NCI-H1930 (cell line): ENCODE results near the gene LRRFIP2.
"Not testable (repeated sequence)": the region's sequence is repeated elsewhere in the genome, so short reads cannot be mapped to it uniquely, and the experiment has no call there.

Experiments used
- DNase-seq, 2 experiments: peaks; one replicate each; lab custom pipeline; 2025; lab: John Stamatoyannopoulos, UW

Gene LRRFIP2

GRCh38 chr3:37174532-37175126 is at the start of gene LRRFIP2:
LRRFIP2 (minus strand) TSS chr3:37174582; CDS start chr3:37148983, 25,599 bp downstream.
- no peak for DNase-seq

GRCh38 chr3:37223576-37223975 is 49.2 kb upstream of the LRRFIP2 start:
- DNase-seq = no peak

DNA sequence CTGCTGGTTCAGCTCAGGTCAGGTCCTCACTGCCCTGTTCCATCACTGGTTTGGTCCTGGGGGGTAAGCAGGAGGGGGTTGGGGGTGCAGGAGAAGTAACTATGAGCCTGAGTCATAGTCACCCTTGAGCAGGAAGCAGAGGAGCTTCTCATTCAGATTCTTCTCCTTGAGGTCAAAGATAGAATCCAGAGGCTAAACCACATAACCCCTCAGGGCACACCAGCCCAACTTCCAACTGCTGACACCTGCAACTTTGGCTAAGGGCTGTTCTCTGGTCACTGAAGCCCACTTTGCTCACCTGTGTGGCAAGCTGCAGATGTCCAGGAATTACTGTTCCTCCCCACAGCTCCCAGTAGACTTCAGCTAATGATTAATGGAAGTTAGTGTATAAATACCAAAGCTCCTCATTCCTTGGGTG is 48.8 kb upstream of the LRRFIP2 start:
- DNase-seq = no peak

GRCh38 chr3:37222542-37222941 is 48.2 kb upstream of the LRRFIP2 start:
- not testable (repeated sequence) for DNase-seq

GRCh38 chr3:37221407-37221806 is 47.0 kb upstream of the LRRFIP2 start:
- no peak for DNase-seq

DNA sequence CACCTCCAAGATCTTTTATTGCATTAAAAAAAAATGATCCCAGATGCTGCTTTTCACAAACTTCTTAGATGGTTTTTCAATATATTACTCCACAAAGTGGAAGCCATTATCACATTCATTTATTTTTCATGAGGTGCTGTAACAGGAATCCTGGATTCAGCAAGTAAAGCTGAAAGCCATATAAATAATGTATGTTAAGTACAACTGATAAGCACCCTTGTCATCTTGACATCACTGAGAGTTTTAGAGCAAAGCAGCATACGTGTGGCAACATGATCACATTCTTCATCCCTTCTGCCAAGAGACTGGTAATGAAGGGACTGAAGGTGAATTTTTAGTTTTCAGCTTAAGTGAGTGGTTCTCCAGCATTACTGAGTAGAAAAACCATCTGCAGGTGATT is 44.9 kb upstream of the LRRFIP2 start:
- no peak for DNase-seq

DNA sequence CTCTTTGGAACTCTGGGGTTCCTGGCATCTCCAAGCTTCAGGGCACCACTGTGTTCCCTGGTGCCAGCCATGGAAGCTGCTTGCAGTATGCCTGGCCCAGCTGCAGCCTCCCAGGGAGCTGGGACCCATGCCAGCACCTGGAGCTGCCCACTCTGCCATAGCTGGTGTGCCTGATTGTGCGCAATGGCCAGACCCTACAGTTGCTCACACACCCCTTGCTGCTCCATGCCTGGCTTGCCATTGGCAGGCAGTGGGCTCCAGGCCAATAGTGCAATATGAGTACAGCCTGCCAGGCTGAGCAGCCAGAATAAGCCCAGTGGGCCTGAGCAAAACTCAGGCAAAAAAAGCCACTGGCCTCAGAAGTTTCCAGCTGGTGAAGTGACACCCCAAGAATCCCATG is 43.8 kb upstream of the LRRFIP2 start:
- no peak for DNase-seq

DNA sequence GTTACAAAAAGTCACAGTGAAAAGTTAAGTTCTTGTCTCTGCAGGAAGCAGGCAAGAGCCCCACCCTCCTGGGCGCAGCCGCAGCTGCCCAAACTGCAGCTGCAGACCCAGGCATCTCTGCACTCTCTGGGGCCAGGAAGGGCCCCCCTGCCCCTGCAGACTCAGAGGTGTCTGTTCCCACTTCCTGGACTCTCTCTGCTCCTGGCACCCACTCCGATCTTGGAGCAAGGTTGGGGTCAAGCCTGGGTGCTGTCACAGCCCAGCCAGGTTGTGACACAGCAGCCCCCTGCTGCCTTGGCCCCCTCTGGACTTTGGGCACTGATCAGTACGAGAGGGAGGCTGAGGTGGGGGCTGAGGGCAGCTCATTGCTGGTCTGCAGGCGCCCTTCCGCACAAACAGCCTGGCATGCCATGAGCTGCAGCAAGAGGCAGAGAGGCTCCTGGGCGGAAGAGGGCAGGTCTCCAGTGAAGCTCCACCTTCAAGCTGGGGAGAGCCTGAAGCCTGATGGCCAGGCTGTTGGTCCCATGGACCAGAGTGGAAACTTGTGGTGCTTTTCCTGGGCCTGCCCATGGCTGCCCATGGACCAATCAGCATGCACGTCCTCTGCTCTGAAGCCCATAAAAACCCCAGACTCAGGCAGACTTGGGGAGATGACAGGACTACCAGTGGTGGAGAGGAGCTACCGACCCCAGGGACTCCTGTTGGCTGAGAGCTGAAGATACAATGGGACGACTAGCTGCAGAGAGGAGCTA is 42.9 kb upstream of the LRRFIP2 start:
- DNase-seq = no peak

DNA sequence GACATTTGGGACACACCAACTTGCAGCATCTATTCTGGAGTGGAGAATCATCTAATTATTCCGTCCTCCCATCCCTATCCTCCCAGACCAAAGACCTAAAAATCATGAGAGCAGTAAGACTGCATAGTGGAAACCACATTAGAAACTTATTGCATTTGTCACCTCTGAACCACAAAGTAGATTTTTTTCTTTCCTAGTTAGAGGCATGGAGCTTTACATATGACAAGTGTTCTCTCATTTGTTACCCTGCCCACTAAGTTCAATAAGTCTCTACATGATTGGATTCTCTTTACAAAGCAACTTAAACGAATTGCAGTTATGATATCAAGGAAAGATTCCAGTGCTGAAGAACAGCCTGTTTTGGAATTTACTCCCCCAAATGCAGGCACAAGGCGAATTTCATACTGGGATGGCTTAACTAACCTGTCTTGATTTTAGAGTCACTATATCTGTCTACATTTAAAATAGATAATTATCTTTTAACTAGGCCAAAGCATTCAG is 42.3 kb upstream of the LRRFIP2 start:
- DNase-seq = no peak

DNA sequence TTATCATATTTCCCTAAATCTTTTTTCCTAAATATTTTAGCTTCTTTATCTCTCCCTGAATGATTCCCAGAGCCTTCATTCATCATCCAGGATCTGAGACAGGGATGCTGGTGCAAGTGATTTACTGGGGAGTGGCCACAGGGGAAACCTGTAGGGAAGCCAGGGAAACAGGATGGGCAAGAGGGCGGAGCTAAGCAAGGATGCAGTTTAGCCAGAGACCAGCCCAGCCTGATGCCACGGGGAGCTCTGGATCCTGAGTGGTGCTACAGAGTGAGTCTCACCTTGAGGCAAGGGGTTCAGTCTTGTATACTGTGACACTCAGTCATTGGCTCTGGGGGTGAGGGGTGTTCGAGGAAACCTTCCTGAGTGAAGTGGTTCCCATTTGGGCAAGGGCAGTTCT is 39.7 kb upstream of the LRRFIP2 start:
- no peak for DNase-seq

DNA sequence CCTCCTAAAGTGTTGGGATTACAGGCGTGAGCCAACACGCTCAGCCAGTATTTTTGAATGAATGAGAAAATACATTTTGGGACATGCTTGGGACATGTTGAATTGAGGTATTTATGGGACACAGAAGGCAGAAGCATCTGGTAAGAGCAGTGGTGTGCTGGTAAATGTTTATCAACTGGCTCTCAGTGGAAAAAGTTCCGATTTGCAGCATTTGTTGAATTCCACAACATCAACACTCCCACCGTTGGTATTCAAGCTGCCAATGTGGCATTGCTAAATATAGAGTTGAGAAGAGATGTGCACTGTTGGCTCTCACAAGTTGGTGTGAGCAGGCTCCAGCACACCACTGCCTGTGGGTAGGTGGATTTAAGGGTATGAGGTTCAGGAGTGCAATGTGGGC is 35.8 kb upstream of the LRRFIP2 start:
- no peak for DNase-seq

GRCh38 chr3:37208576-37208975 is 34.2 kb upstream of the LRRFIP2 start:
- DNase-seq = not testable (repeated sequence)

GRCh38 chr3:37208008-37208407 is 33.6 kb upstream of the LRRFIP2 start:
- DNase-seq = not testable (repeated sequence)

- DNase-seq = not testable (repeated sequence)
These were observed 31.7 kb upstream of the LRRFIP2 start for GRCh38 chr3:37206041-37206440.

- DNase-seq = no peak
These were observed 29.9 kb upstream of the LRRFIP2 start for GRCh38 chr3:37204314-37204713.

DNA sequence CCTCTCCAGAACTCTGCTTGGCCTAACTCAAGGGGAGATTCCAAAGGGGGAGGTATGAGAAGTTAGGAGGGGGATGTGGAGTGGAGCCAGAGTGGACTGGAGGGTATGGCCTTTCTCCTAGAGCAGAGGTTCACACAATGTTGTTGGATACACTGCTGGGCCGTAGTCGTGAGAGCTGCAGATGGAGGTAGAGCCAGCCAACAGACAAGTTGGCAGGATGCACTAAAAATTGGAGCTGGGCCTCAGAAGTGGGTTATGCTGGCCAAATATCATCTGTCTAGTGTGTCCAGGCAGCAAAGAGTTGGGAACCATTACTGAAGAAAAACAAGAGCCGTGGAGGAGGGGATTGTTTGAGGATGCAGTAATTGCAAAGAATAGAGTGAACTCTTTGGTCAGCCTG is 27.7 kb upstream of the LRRFIP2 start:
- no peak for DNase-seq

DNA sequence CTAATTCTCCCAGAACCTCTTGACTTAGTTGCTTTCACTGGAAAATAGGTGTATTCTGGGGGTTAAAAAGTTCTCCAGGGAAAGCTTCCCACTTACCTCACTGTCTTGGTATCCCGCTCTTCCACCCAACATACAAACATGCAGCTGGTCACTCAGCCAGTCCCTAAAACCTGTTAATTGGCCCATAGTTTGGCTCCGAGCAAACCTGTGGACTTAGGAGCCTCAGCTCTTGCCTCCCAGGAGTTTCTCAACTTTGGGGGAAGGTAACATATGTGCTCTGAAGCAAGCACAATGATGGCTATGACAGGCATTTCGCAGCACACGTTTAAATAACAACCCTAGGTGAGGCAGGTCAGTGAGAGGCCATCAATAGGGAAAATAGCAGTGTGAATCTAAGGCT is 25.8 kb upstream of the LRRFIP2 start:
- no peak for DNase-seq

DNA sequence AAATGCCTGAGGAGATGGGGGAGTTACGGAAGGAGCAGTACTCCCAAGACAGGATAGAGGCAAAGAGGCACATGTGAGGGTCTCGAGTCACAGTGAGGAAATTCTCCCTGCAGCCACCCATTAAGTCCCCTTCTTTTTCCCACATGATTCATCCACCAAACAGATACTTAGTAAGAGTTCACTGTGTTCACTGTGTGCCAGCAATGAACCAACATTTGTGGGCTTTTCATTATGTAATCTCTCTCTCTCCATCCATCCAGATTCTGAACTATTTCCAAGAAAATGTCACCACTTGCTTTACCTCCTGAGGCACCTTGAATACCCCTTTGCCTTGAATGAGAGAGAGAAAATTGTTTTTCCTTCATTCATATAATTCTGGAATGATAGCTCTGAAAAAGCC is 24.6 kb upstream of the LRRFIP2 start:
- no peak for DNase-seq

DNA sequence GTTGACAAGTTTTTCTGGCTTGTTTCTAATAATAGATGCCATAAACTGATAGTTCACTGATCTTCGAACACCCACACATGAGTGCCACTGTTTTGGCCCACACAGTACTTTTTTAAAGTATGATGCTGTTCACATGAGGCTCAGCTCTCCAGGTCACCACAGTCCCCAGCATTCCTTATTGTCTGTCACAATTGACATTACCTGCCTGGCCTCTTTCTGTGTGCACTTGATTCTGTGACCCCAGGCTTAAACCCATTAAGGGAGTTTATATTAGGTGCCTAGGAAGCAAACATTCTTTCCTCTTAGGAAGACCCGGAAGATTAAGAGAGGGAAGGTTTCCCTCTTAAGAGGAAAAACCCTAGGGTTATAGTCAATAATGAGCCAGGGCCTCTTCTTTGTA is 24.2 kb upstream of the LRRFIP2 start:
- no peak for DNase-seq

GRCh38 chr3:37197810-37198371 is 23.5 kb upstream of the LRRFIP2 start:
- no peak for DNase-seq

DNA sequence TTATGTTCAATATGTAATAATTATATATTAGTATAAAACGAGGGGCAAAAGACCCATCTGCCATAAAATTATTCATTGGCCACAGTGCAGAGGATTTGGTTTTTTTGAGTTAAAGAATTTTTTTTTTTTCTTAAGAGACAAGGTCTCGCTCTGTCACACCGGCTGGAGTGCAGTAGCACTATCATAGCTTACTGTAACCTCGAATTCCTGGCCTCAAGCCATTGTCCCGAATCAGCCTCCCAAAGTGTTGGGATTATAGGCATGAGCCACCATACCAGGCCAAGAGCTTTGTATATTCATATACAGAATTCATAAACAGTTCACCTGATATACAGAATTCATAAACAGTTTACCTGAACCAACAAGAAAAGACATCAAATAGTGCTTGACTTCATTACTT is 20.2 kb upstream of the LRRFIP2 start:
- DNase-seq = no peak

DNA sequence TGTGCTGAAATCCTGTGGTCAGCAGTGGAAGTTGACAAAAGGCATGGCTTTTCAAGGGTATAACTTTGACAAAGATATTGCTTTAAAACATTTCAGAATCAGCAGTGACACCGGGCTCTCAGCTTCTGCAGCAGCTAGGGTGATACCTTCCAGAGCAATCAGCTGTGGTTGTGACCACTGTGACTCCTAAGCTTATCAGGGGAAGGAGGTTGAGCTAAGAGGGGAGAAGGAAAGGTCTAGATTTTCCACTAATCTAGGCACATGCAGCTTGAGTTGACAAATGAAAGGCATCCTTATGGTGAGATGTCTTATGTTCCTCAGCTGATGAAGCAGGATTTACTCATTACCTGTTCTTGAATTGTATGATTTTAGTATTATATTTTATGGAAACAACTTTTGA is 16.3 kb upstream of the LRRFIP2 start:
- DNase-seq = no peak

DNA sequence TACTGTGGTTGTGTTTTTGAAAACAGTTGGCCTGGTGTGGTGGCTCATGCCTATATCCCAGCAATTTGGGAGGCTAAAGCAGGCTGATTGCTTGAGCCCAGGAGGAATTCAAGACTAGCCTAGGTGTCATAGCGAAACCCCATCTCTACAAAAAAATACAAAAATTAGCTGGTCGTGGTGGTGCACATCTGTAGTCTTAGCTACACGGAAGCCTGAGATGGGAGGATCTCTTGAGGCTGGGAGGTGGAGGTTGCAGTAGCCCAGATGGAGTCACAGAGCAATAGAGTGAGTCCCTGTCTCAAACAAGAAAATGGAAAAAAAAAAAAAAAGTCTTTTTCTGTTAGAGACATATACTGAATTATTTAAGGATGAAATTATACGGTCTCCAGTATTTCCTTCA is 14.7 kb upstream of the LRRFIP2 start:
- DNase-seq = no peak
